ENCODE measurements around the gene AVL9. TPM values are rescaled to one million over a fixed set of nuclear protein-coding genes. Genes with fewer than 3 reads are reported as not detected.
A peak's percentile ranks its signal among the peaks of the same experiment; 100 is the strongest.

AVL9 gene
- total RNA-seq, 1 donor from 2014 or later, result 21.2 TPM

DNA sequence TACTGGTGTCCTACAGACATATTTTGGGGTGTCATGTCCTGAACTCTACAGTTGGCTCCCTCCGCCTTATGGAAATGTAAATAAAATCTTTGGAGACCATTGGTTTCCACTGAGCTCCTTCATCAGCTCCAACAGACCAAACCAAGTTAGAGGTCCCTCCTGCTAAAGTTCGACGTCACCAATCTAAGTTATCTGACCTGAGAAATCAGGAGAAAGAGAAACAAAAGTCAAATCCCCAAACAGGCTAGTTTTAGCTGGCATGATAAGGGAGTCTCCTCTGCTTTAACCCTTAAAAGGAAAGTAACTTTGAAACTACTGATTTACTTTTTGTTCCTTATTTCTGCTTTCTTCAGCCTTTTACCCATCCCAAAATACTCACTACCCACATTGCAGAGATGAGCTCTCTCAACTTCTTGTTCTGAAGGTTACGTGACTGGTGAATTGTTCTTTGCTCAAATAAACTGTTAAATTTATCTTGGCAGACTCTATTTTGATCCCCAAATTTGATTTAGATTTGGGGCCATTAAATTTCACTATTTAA lies 39.9 kb downstream of the AVL9 start:
- Mint-ChIP-seq H3K9me3 (ENCODE audit: unreplicated experiment) (no peaks in the 10 kb centered on the region), H3K4me3 (ENCODE audit: unreplicated experiment) (no peak overlapping the region), H3K27me3 (ENCODE audit: unreplicated experiment) (no peaks in the 10 kb centered on the region), H3K36me3 (ENCODE audit: unreplicated experiment) (peaks cover 4% of the 10 kb centered on the region), H3K4me1 (ENCODE audit: unreplicated experiment) (peaks cover 15% of the 10 kb centered on the region), H3K27ac (ENCODE audit: unreplicated experiment) (no peak overlapping the region)
- no peak for DNase-seq (ENCODE audit: extremely low spot score, unreplicated experiment)
- TF ChIP-seq, protein P1, sequence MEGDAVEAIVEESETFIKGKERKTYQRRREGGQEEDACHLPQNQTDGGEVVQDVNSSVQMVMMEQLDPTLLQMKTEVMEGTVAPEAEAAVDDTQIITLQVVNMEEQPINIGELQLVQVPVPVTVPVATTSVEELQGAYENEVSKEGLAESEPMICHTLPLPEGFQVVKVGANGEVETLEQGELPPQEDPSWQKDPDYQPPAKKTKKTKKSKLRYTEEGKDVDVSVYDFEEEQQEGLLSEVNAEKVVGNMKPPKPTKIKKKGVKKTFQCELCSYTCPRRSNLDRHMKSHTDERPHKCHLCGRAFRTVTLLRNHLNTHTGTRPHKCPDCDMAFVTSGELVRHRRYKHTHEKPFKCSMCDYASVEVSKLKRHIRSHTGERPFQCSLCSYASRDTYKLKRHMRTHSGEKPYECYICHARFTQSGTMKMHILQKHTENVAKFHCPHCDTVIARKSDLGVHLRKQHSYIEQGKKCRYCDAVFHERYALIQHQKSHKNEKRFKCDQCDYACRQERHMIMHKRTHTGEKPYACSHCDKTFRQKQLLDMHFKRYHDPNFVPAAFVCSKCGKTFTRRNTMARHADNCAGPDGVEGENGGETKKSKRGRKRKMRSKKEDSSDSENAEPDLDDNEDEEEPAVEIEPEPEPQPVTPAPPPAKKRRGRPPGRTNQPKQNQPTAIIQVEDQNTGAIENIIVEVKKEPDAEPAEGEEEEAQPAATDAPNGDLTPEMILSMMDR (IDR thresholded peaks at IDR 0.05), result no peak

DNA sequence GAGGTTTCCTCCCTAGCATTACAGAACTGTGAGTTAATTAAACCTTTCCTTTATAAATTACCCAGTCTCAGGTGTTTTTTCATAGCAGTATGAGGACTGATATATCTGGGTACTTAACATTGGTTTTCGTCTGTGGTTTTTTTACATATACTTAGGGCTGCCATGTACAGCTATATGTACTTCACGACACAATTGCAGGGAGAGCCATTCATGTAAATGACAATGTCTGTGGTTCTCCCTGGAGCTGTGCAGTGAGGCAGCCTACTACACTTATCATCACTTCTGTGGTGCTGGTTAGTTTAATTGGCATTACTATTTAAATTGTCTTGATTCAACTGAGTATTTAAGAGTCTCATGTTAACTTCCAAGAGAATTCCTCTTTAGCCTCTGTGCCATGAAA lies 40.7 kb downstream of the AVL9 start:
- peaks cover 4% of the 10 kb centered on the region for H3K36me3 Mint-ChIP-seq (ENCODE audit: unreplicated experiment)
- H3K4me3 Mint-ChIP-seq (ENCODE audit: unreplicated experiment), result no peak overlapping the region
- no peak for DNase-seq (ENCODE audit: extremely low spot score, unreplicated experiment)
- no peak overlapping the region for H3K27ac Mint-ChIP-seq (ENCODE audit: unreplicated experiment)
- peaks cover 15% of the 10 kb centered on the region for H3K4me1 Mint-ChIP-seq (ENCODE audit: unreplicated experiment)
- no peaks in the 10 kb centered on the region for H3K9me3 Mint-ChIP-seq (ENCODE audit: unreplicated experiment)
- TF ChIP-seq, protein P1 (IDR thresholded peaks at IDR 0.05), result no peak
- H3K27me3 Mint-ChIP-seq (ENCODE audit: unreplicated experiment), result no peaks in the 10 kb centered on the region

- peak overlapping the region; percentile 27 for H3K27ac Mint-ChIP-seq (ENCODE audit: unreplicated experiment)
- no peaks in the 10 kb centered on the region for H3K9me3 Mint-ChIP-seq (ENCODE audit: unreplicated experiment)
- H3K4me1 Mint-ChIP-seq (ENCODE audit: unreplicated experiment), result peaks cover 15% of the 10 kb centered on the region
- peaks cover 4% of the 10 kb centered on the region for H3K36me3 Mint-ChIP-seq (ENCODE audit: unreplicated experiment)
- no peak for DNase-seq (ENCODE audit: extremely low spot score, unreplicated experiment)
- TF ChIP-seq, protein P1 (IDR thresholded peaks at IDR 0.05), result no peak
- H3K27me3 Mint-ChIP-seq (ENCODE audit: unreplicated experiment), result no peaks in the 10 kb centered on the region
- no peak overlapping the region for H3K4me3 Mint-ChIP-seq (ENCODE audit: unreplicated experiment)
These were observed 41.3 kb downstream of the AVL9 start for GRCh38 chr7:32536585-32536984.

DNA sequence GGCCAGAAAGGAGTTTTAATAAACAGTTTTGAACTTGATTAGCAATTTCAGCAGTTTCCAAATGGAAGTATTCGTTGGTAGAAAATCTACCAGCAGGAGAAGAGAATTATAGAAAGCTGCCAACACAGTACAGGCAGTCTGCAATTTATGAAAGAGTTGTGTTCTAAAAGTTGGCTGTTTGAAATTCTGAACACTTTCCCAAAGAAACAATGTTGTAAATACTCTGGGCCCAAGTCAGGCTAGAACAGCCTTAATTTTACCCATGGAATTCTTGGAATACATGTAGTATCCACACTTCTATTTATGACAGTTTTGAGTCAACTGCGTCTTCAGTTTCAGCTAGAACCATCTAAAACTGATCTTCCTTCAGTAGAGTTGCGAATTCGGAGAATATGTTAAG lies 42.5 kb downstream of the AVL9 start:
- H3K4me1 Mint-ChIP-seq (ENCODE audit: unreplicated experiment), result peaks cover 15% of the 10 kb centered on the region
- H3K36me3 Mint-ChIP-seq (ENCODE audit: unreplicated experiment), result peaks cover 4% of the 10 kb centered on the region
- H3K4me3 Mint-ChIP-seq (ENCODE audit: unreplicated experiment), result no peak overlapping the region
- no peaks in the 10 kb centered on the region for H3K9me3 Mint-ChIP-seq (ENCODE audit: unreplicated experiment)
- H3K27ac Mint-ChIP-seq (ENCODE audit: unreplicated experiment), result no peak overlapping the region
- H3K27me3 Mint-ChIP-seq (ENCODE audit: unreplicated experiment), result no peaks in the 10 kb centered on the region
- DNase-seq (ENCODE audit: extremely low spot score, unreplicated experiment), result no peak
- TF ChIP-seq, protein P1 (IDR thresholded peaks at IDR 0.05), result no peak

- Mint-ChIP-seq H3K4me3 (ENCODE audit: unreplicated experiment) (no peak overlapping the region), H3K27ac (ENCODE audit: unreplicated experiment) (peak overlapping the region; percentile 42), H3K27me3 (ENCODE audit: unreplicated experiment) (no peaks in the 10 kb centered on the region), H3K9me3 (ENCODE audit: unreplicated experiment) (no peaks in the 10 kb centered on the region), H3K4me1 (ENCODE audit: unreplicated experiment) (peaks cover 10% of the 10 kb centered on the region), H3K36me3 (ENCODE audit: unreplicated experiment) (peaks cover 12% of the 10 kb centered on the region)
- TF ChIP-seq, protein P1 (IDR thresholded peaks at IDR 0.05), result no peak
- no peak for DNase-seq (ENCODE audit: extremely low spot score, unreplicated experiment)
These were observed 44.1 kb downstream of the AVL9 start for GRCh38 chr7:32539366-32539765.
